Measurements from ENCODE around the gene TSNAX. TPM values are rescaled to one million over a fixed set of nuclear protein-coding genes. Genes with fewer than 3 reads are reported as not detected.
A peak's percentile ranks its signal among the peaks of the same experiment; 100 is the strongest.

Gene TSNAX
- total and polyA plus RNA-seq, 8 donors = 10.2 to 63.4 (median 23.1) TPM

- TF ChIP-seq POLR2AphosphoS5 (IDR thresholded peaks at IDR 0.05) (no peak), CTCF (IDR thresholded peaks at IDR 0.05) (no peak), EP300 (IDR thresholded peaks at IDR 0.05) (no peak), POLR2A (IDR thresholded peaks at IDR 0.05) (no peak)
- H3K36me3 ChIP-seq = no peaks in the 10 kb centered on the region
- peak overlapping the region in 2 of 4 donors; percentile 14 to 50 for H3K4me3 ChIP-seq
- WGBS, 5 donors = 64 to 84% (median 79%) methylated on average over 4 of the region's 4 CpGs
- no peaks in the 10 kb centered on the region for H3K27me3 ChIP-seq
- DNase-seq = no peak
- H3K27ac ChIP-seq = no peak overlapping the region
- no peaks in the 10 kb centered on the region for H3K9me3 ChIP-seq
- intact Hi-C loops (cut with DNase I; ENCODE audit: low total_unique reads) = no loop called here
- peaks cover 11 to 35% (median 23%) of the 10 kb centered on the region in 4 donors for H3K4me1 ChIP-seq
Observed at GRCh38 chr1:231602673-231602984, 74.2 kb downstream of the TSNAX start.

- intact Hi-C loops (cut with DNase I; ENCODE audit: low total_unique reads) = no loop called here
- H3K9me3 ChIP-seq = peaks cover 0 to 5% (median 0%) of the 10 kb centered on the region in 4 donors
- TF ChIP-seq CTCF (IDR thresholded peaks at IDR 0.05) (peak in 5 of 7 experiments; percentile 43 to 92 (median 68)), EP300 (IDR thresholded peaks at IDR 0.05) (no peak)
- peaks cover 11 to 35% (median 23%) of the 10 kb centered on the region in 4 donors for H3K4me1 ChIP-seq
- H3K4me3 ChIP-seq = peak overlapping the region; percentile 33 to 55 (median 50)
- 12 to 19% (median 16%) methylated on average over 8 of the region's 8 CpGs for WGBS, 5 donors
- H3K27ac ChIP-seq = peak overlapping the region in 3 of 5 donors; percentile 22 to 43 (median 36)
- no peaks in the 10 kb centered on the region for H3K27me3 ChIP-seq
- H3K36me3 ChIP-seq = no peaks in the 10 kb centered on the region
- peak; percentile 29 to 82 for DNase-seq
Observed at GRCh38 chr1:231603598-231604275, 75.3 kb downstream of the TSNAX start.

GRCh38 chr1:231604276-231604621, 75.8 kb downstream of the TSNAX start:
- peaks cover 0 to 4% (median 0%) of the 10 kb centered on the region in 3 donors for H3K27me3 ChIP-seq
- intact Hi-C loops (cut with DNase I; ENCODE audit: low total_unique reads) = no loop called here
- TF ChIP-seq CTCF (IDR thresholded peaks at IDR 0.05) (no peak), EP300 (IDR thresholded peaks at IDR 0.05) (no peak), POLR2A (IDR thresholded peaks at IDR 0.05) (no peak), POLR2AphosphoS5 (IDR thresholded peaks at IDR 0.05) (no peak)
- H3K4me1 ChIP-seq = peaks cover 11 to 35% (median 23%) of the 10 kb centered on the region in 4 donors
- H3K36me3 ChIP-seq = no peaks in the 10 kb centered on the region
- peak overlapping the region in 2 of 4 donors; percentile 50 to 51 for H3K4me3 ChIP-seq
- DNase-seq = no peak
- H3K27ac ChIP-seq = no peak overlapping the region
- 56 to 67% (median 62%) methylated on average over 2 of the region's 2 CpGs for WGBS, 5 donors
- peaks cover 0 to 5% (median 0%) of the 10 kb centered on the region in 4 donors for H3K9me3 ChIP-seq

- TF ChIP-seq EP300 (IDR thresholded peaks at IDR 0.05) (no peak), POLR2AphosphoS5 (IDR thresholded peaks at IDR 0.05) (no peak), CTCF (IDR thresholded peaks at IDR 0.05) (no peak), POLR2A (IDR thresholded peaks at IDR 0.05) (no peak)
- H3K4me1 ChIP-seq = peaks cover 11 to 31% (median 20%) of the 10 kb centered on the region in 4 donors
- H3K4me3 ChIP-seq = no peak overlapping the region
- intact Hi-C loops (cut with DNase I; ENCODE audit: low total_unique reads) = no loop called here
- WGBS, 5 donors = 49 to 59% (median 55%) methylated on average over 8 of the region's 8 CpGs
- H3K9me3 ChIP-seq = peaks cover 0 to 5% (median 0%) of the 10 kb centered on the region in 4 donors
- no peak for DNase-seq
- H3K36me3 ChIP-seq = no peaks in the 10 kb centered on the region
- H3K27me3 ChIP-seq = peaks cover 0 to 4% (median 0%) of the 10 kb centered on the region in 3 donors
- H3K27ac ChIP-seq = no peak overlapping the region
Observed at GRCh38 chr1:231605149-231606100, 77.0 kb downstream of the TSNAX start.
